MM.1S (cell line): ENCODE data around the gene ADAMTS6.

ENCODE experiments used
- EZH2 ChIP-seq: fragments of 300-600 bp; sonication (generic); optimal IDR thresholded peaks from 2 replicates; pipeline ENCODE3; 2017; ENCODE audit warnings: low read depth, mild to moderate bottlenecking, antibody characterized with exemption, low read length, mixed read lengths
- EZH2phosphoT487 ChIP-seq: fragments of 300-600 bp; sonication (generic); IDR thresholded peaks from 2 replicates; pipeline ENCODE4 v1.6.1; 2018; ENCODE audit warnings: antibody characterized with exemption, low read length
- TF ChIP-seq, protein P1 (sequence below): fragments of 300-600 bp; sonication (generic); IDR thresholded peaks from 2 replicates; pipeline ENCODE4 v1.5.1; 2016; ENCODE audit warnings: antibody characterized with exemption, low read length, mixed read lengths

DNA sequence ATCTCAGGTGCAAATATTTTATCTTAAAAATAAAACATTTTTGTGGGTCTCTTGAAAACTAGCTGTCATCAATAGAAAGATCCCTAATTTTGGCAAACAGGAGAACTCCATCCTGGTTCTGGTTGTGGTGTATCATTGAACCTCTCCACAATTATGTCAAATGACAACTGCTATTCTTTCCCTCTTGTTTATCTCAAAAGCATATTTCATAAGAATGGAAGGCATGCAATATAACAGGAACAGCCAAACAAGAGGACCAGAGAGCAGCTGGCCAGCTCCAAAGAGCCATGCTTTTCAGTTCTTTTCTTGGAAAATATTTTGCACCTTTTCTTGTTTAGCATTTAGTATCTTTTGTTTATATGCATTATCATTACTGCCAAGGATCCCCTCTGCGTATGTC is 125.4 kb downstream of the ADAMTS6 start:
- TF ChIP-seq, protein P1, sequence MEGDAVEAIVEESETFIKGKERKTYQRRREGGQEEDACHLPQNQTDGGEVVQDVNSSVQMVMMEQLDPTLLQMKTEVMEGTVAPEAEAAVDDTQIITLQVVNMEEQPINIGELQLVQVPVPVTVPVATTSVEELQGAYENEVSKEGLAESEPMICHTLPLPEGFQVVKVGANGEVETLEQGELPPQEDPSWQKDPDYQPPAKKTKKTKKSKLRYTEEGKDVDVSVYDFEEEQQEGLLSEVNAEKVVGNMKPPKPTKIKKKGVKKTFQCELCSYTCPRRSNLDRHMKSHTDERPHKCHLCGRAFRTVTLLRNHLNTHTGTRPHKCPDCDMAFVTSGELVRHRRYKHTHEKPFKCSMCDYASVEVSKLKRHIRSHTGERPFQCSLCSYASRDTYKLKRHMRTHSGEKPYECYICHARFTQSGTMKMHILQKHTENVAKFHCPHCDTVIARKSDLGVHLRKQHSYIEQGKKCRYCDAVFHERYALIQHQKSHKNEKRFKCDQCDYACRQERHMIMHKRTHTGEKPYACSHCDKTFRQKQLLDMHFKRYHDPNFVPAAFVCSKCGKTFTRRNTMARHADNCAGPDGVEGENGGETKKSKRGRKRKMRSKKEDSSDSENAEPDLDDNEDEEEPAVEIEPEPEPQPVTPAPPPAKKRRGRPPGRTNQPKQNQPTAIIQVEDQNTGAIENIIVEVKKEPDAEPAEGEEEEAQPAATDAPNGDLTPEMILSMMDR, result no peak
- TF ChIP-seq EZH2 (no peak), EZH2phosphoT487 (no peak)
